GM12878 (cell line): ENCODE results near the gene MRGPRE. TPM values are rescaled to one million over a fixed set of nuclear protein-coding genes. Genes with fewer than 3 reads are reported as not detected.

ENCODE experiments used
- polyA plus RNA-seq, 11 experiments: library from polyadenylated mRNA; depleted of rRNA in 4 of 11; unstranded in 6 of 11; stranded (reverse) in 5 of 11; fragments of >200 nt; fragmentation: Nextera tagmentation in 4 of 11; fragmentation: Illumina TruSeq in 1 of 11; extraction: Ambion mirVana in 4 of 11; extraction: Trizol in 1 of 11; gene quantifications; 1 replicate in 1 of 11; 2 replicates in 10 of 11; pipeline versions ENCODE4 v1.2.1 to v1.2.3, GENCODE V29; 2011 to 2016; ENCODE audit warnings: inconsistent platforms in 2 of 11, missing spikeins in 2 of 11, low read depth in 1 of 11
- total RNA-seq, 4 experiments: library from RNA; depleted of rRNA in 3 of 4; stranded (reverse); fragments of >200 nt in 3 of 4; fragmentation: Illumina TruSeq in 1 of 4; extraction: Trizol in 1 of 4; gene quantifications; 2 replicates each; pipeline versions ENCODE4 v1.2.1 to v1.2.3, GENCODE V29; 2013 to 2021

MRGPRE gene
- total and polyA plus RNA-seq, 10 of the 15 experiments (the other 5 are each of a cell fraction or from before 2014, with no cell fraction given): 0.34 TPM; not detected in 9

Other genes starting within 250 kb of the MRGPRE start
- gene NAP1L4, start 240.1 kb downstream of the MRGPRE start, total RNA-seq (2014; rRNA removed): 103 and 107 TPM in 2 replicates
- 100 and 101 TPM in 2 replicates for gene NAP1L4, start 240.1 kb downstream of the MRGPRE start, total RNA-seq (2014; rRNA removed; fragmentation: Illumina TruSeq; extraction: Trizol)
- gene NAP1L4, start 240.1 kb downstream of the MRGPRE start, total RNA-seq (2021): 128 and 130 TPM in 2 replicates
- gene NAP1L4, start 240.1 kb downstream of the MRGPRE start, polyA plus RNA-seq (2011; rRNA removed): 100 and 159 TPM in 2 replicates
- gene NAP1L4, start 240.1 kb downstream of the MRGPRE start, polyA plus RNA-seq (2014; fragmentation: Illumina TruSeq; extraction: Trizol): 127 and 140 TPM in 2 replicates
- 10 to 100 TPM; 24.8 to 44.0 TPM for gene NAP1L4, start 240.1 kb downstream of the MRGPRE start, polyA plus RNA-seq (2014; fragmentation: Nextera tagmentation; extraction: Ambion mirVana)
- 121 TPM in 2 replicates for gene NAP1L4, start 240.1 kb downstream of the MRGPRE start, polyA plus RNA-seq (2014; rRNA removed)
- 100 to 1,000 TPM; 181 to 198 TPM for gene NAP1L4, start 240.1 kb downstream of the MRGPRE start, polyA plus RNA-seq (2016; fragmentation: Nextera tagmentation; extraction: Ambion mirVana)
- gene CARS1, start 175.0 kb downstream of the MRGPRE start, total RNA-seq (2014; rRNA removed): 42.2 and 44.1 TPM in 2 replicates
- 32.9 and 33.9 TPM in 2 replicates for gene CARS1, start 175.0 kb downstream of the MRGPRE start, total RNA-seq (2014; rRNA removed; fragmentation: Illumina TruSeq; extraction: Trizol)
- gene CARS1, start 175.0 kb downstream of the MRGPRE start, total RNA-seq (2021): 49.2 TPM in 2 replicates
- 51.4 and 60.6 TPM in 2 replicates for gene CARS1, start 175.0 kb downstream of the MRGPRE start, polyA plus RNA-seq (2011; rRNA removed)
- gene CARS1, start 175.0 kb downstream of the MRGPRE start, polyA plus RNA-seq (2014; fragmentation: Illumina TruSeq; extraction: Trizol): 35.7 and 42.9 TPM in 2 replicates
- gene CARS1, start 175.0 kb downstream of the MRGPRE start, polyA plus RNA-seq (2014; fragmentation: Nextera tagmentation; extraction: Ambion mirVana): 10 to 100 TPM in 1 of 2 experiments, 1 to 10 TPM in 1; 7.8 to 19.7 TPM
- gene CARS1, start 175.0 kb downstream of the MRGPRE start, polyA plus RNA-seq (2014; rRNA removed): 51.0 and 52.5 TPM in 2 replicates
- gene CARS1, start 175.0 kb downstream of the MRGPRE start, polyA plus RNA-seq (2016; fragmentation: Nextera tagmentation; extraction: Ambion mirVana): 10 to 100 TPM; 48.6 to 51.7 TPM
- not detected in 2 replicates for gene OSBPL5, start 67.1 kb downstream of the MRGPRE start, total RNA-seq (2014; rRNA removed)
- not detected in 2 replicates for gene OSBPL5, start 67.1 kb downstream of the MRGPRE start, total RNA-seq (2014; rRNA removed; fragmentation: Illumina TruSeq; extraction: Trizol)
- gene OSBPL5, start 67.1 kb downstream of the MRGPRE start, total RNA-seq (2021): 0.45 TPM in 1 of 2 replicates, not detected in the other
- gene OSBPL5, start 67.1 kb downstream of the MRGPRE start, polyA plus RNA-seq (2011; rRNA removed): not detected in 2 replicates
- not detected in 2 replicates for gene OSBPL5, start 67.1 kb downstream of the MRGPRE start, polyA plus RNA-seq (2014; fragmentation: Illumina TruSeq; extraction: Trizol)
- not detected for gene OSBPL5, start 67.1 kb downstream of the MRGPRE start, polyA plus RNA-seq (2014; fragmentation: Nextera tagmentation; extraction: Ambion mirVana)
- not detected in 2 replicates for gene OSBPL5, start 67.1 kb downstream of the MRGPRE start, polyA plus RNA-seq (2014; rRNA removed)
- not detected for gene OSBPL5, start 67.1 kb downstream of the MRGPRE start, polyA plus RNA-seq (2016; fragmentation: Nextera tagmentation; extraction: Ambion mirVana)
- not detected in 2 replicates for gene MRGPRG, start 13.6 kb downstream of the MRGPRE start, total RNA-seq (2014; rRNA removed)
- gene MRGPRG, start 13.6 kb downstream of the MRGPRE start, total RNA-seq (2014; rRNA removed; fragmentation: Illumina TruSeq; extraction: Trizol): not detected in 2 replicates
- not detected in 2 replicates for gene MRGPRG, start 13.6 kb downstream of the MRGPRE start, total RNA-seq (2021)
- gene MRGPRG, start 13.6 kb downstream of the MRGPRE start, polyA plus RNA-seq (2011; rRNA removed): not detected in 2 replicates
- not detected in 2 replicates for gene MRGPRG, start 13.6 kb downstream of the MRGPRE start, polyA plus RNA-seq (2014; fragmentation: Illumina TruSeq; extraction: Trizol)
- not detected for gene MRGPRG, start 13.6 kb downstream of the MRGPRE start, polyA plus RNA-seq (2014; fragmentation: Nextera tagmentation; extraction: Ambion mirVana)
- gene MRGPRG, start 13.6 kb downstream of the MRGPRE start, polyA plus RNA-seq (2014; rRNA removed): not detected in 2 replicates
- not detected for gene MRGPRG, start 13.6 kb downstream of the MRGPRE start, polyA plus RNA-seq (2016; fragmentation: Nextera tagmentation; extraction: Ambion mirVana)
- gene ZNF195, start 146.7 kb upstream of the MRGPRE start, total RNA-seq (2014; rRNA removed): 31.8 and 38.4 TPM in 2 replicates
- gene ZNF195, start 146.7 kb upstream of the MRGPRE start, total RNA-seq (2014; rRNA removed; fragmentation: Illumina TruSeq; extraction: Trizol): 35.9 and 38.8 TPM in 2 replicates
- 30.4 and 34.6 TPM in 2 replicates for gene ZNF195, start 146.7 kb upstream of the MRGPRE start, total RNA-seq (2021)
- gene ZNF195, start 146.7 kb upstream of the MRGPRE start, polyA plus RNA-seq (2011; rRNA removed): 51.8 and 62.1 TPM in 2 replicates
- gene ZNF195, start 146.7 kb upstream of the MRGPRE start, polyA plus RNA-seq (2014; fragmentation: Illumina TruSeq; extraction: Trizol): 34.2 and 43.0 TPM in 2 replicates
- 10 to 100 TPM; 37.3 to 41.6 TPM for gene ZNF195, start 146.7 kb upstream of the MRGPRE start, polyA plus RNA-seq (2014; fragmentation: Nextera tagmentation; extraction: Ambion mirVana)
- gene ZNF195, start 146.7 kb upstream of the MRGPRE start, polyA plus RNA-seq (2014; rRNA removed): 27.9 and 32.8 TPM in 2 replicates
- 10 to 100 TPM; 41.3 to 49.9 TPM for gene ZNF195, start 146.7 kb upstream of the MRGPRE start, polyA plus RNA-seq (2016; fragmentation: Nextera tagmentation; extraction: Ambion mirVana)